CD14-positive monocyte (primary cell): Measurements from ENCODE around the gene HERPUD1. TPM values are rescaled to one million over a fixed set of nuclear protein-coding genes. Genes with fewer than 3 reads are reported as not detected.

Experiments used
- DNase-seq, 3 donors: peaks; one replicate each; pipeline ENCODE4 v3.0.0-alpha.2; 2011 to 2022
- H2AFZ ChIP-seq: 2 replicates; pipeline ENCODE4 v1.6.0; 2012; ENCODE audit warnings: mild to moderate bottlenecking, low read depth, low read length, inconsistent platforms; ENCODE audit not compliant: insufficient read depth, poor library complexity, severe bottlenecking
- H3K27ac ChIP-seq, 2 donors: 1 replicate in 1 of 2; 2 replicates in 1 of 2; pipeline ENCODE4 v1.5.1; 2012 to 2013; ENCODE audit warnings: low read length in 2 of 2, control low read depth in 1 of 2, inconsistent platforms in 1 of 2, low read depth in 1 of 2, mild to moderate bottlenecking in 1 of 2
- H3K27me3 ChIP-seq, 2 donors: one replicate each; pipeline versions ENCODE4 v1.6.0 to v1.6.1; 2011 to 2013; ENCODE audit warnings: low read length in 2 of 2; ENCODE audit not compliant: control insufficient read depth in 2 of 2, insufficient read depth in 2 of 2
- H3K36me3 ChIP-seq, 2 donors: replicated peaks in 1 of 2; 1 replicate in 1 of 2; 2 replicates in 1 of 2; pipeline versions ENCODE4 v1.5.1 to v1.6.1; 2012 to 2013; ENCODE audit warnings: low read length in 2 of 2, control low read depth in 1 of 2, inconsistent platforms in 1 of 2, mild to moderate bottlenecking in 1 of 2; ENCODE audit not compliant: insufficient read depth in 2 of 2, control insufficient read depth in 1 of 2
- H3K4me1 ChIP-seq, 2 donors: 1 replicate in 1 of 2; 2 replicates in 1 of 2; pipeline versions ENCODE4 v1.5.1 to v1.6.1; 2012 to 2013; ENCODE audit warnings: low read length in 2 of 2, control low read depth in 1 of 2, inconsistent platforms in 1 of 2, mild to moderate bottlenecking in 1 of 2, moderate library complexity in 1 of 2; ENCODE audit not compliant: insufficient read depth in 2 of 2, control insufficient read depth in 1 of 2
- H3K4me2 ChIP-seq: replicated peaks from 2 replicates; pipeline ENCODE3; 2012; ENCODE audit warnings: low read length, moderate library complexity, mild to moderate bottlenecking; ENCODE audit not compliant: poor library complexity, severe bottlenecking; ENCODE audit errors: extremely low read depth
- H3K4me3 ChIP-seq, 3 experiments: fragments of 200-600 bp in 1 of 3; sonication (generic) in 1 of 3; replicated peaks in 1 of 3; 1 replicate in 2 of 3; 2 replicates in 1 of 3; pipeline ENCODE4 v1.5.1; 2011 to 2013; ENCODE audit warnings: low read length in 3 of 3, mild to moderate bottlenecking in 3 of 3, control low read depth in 2 of 3, low read depth in 2 of 3, inconsistent platforms in 1 of 3, moderate library complexity in 1 of 3
- H3K79me2 ChIP-seq: 2 replicates; pipeline ENCODE4 v1.6.0; 2012; ENCODE audit warnings: mild to moderate bottlenecking, control low read depth, inconsistent platforms, low read length, moderate library complexity; ENCODE audit not compliant: insufficient read depth
- H3K9ac ChIP-seq: 2 replicates; pipeline ENCODE4 v1.6.0; 2017; ENCODE audit warnings: low read length, mild to moderate bottlenecking; ENCODE audit not compliant: insufficient read depth, poor library complexity, severe bottlenecking
- H3K9me3 ChIP-seq, 2 donors: replicated peaks in 1 of 2; 1 replicate in 1 of 2; 2 replicates in 1 of 2; pipeline versions ENCODE4 v1.5.1 to v1.6.1; 2012 to 2013; ENCODE audit warnings: low read length in 2 of 2, control low read depth in 1 of 2; ENCODE audit not compliant: control insufficient read depth in 1 of 2, insufficient read depth in 1 of 2
- H4K20me1 ChIP-seq: 2 replicates; pipeline ENCODE4 v1.6.0; 2012; ENCODE audit warnings: mild to moderate bottlenecking, low read length, control low read depth, moderate library complexity; ENCODE audit not compliant: insufficient read depth
- H3K27ac Mint-ChIP-seq, 7 donors: one replicate each; pipeline ENCODE4 v1.8.0; 2020; ENCODE audit warnings: mild to moderate bottlenecking in 7 of 7, mixed read lengths in 7 of 7, moderate library complexity in 6 of 7, inconsistent platforms in 2 of 7
- H3K27me3 Mint-ChIP-seq, 3 donors: one replicate each; pipeline ENCODE4 v1.8.0; 2021 to 2022; ENCODE audit warnings: low read depth in 3 of 3, mild to moderate bottlenecking in 3 of 3, mixed read lengths in 3 of 3, moderate library complexity in 3 of 3, inconsistent platforms in 1 of 3
- H3K36me3 Mint-ChIP-seq, 2 donors: one replicate each; pipeline ENCODE4 v1.8.0; 2020; ENCODE audit warnings: mixed read lengths in 2 of 2, inconsistent platforms in 1 of 2, mild to moderate bottlenecking in 1 of 2
- H3K4me1 Mint-ChIP-seq: one replicate; pipeline ENCODE4 v1.8.0; 2020; ENCODE audit warnings: mild to moderate bottlenecking, mixed read lengths
- H3K4me3 Mint-ChIP-seq, 2 donors: one replicate each; pipeline ENCODE4 v1.8.0; 2020; ENCODE audit warnings: mild to moderate bottlenecking in 2 of 2, mixed read lengths in 2 of 2, moderate library complexity in 1 of 2
- H3K9me3 Mint-ChIP-seq, 7 donors: one replicate each; pipeline ENCODE4 v1.8.0; 2020 to 2022; ENCODE audit warnings: mixed read lengths in 7 of 7, mild to moderate bottlenecking in 6 of 7, moderate library complexity in 6 of 7, inconsistent platforms in 2 of 7
- CTCF ChIP-seq: fragments of 200-600 bp; IDR thresholded peaks from one replicate; pipeline ENCODE4 v1.8.0; 2022; ENCODE audit warnings: antibody characterized with exemption, mild to moderate bottlenecking
- WGBS: methylation state at CpG from one replicate; pipeline ENCODE4 v1.1.5; 2013; ENCODE audit warnings: missing lambda C conversion rate; ENCODE audit not compliant: insufficient coverage; 5-methylcytosine and 5-hydroxymethylcytosine counted together
- intact Hi-C, 2 donors: fragments of 100-400 bp; cut with micrococcal nuclease; formaldehyde crosslinking; loops; one replicate each; pipeline versions ENCODE4 v1.15.0 to v1.15.1; 2023
- polyA plus RNA-seq, 3 donors: library from polyadenylated mRNA; depleted of rRNA in 1 of 3; unstranded in 2 of 3; stranded (reverse) in 1 of 3; fragments of 300-500 nt in 2 of 3; fragments of >200 nt in 1 of 3; fragmentation: Illumina TruSeq in 2 of 3; gene quantifications; 1 replicate in 2 of 3; 2 replicates in 1 of 3; pipeline ENCODE4 v1.2.3, GENCODE V29; 2012 to 2021

HERPUD1 gene
- polyA plus RNA-seq, 3 donors = 179 to 454 (median 186) TPM

GRCh38 chr16:56950881-56951771 lies 19.2 kb downstream of the HERPUD1 start:
- Mint-ChIP-seq H3K36me3 (peaks cover 12 to 20% of the 10 kb centered on the region in 2 donors), H3K9me3 (no peaks in the 10 kb centered on the region), H3K4me1 (peaks cover 26% of the 10 kb centered on the region), H3K4me3 (peak overlapping the region; percentile 25 to 82), H3K27me3 (peaks cover 0 to 4% (median 3%) of the 10 kb centered on the region in 3 donors), H3K27ac (peak overlapping the region; percentile 57 to 93 (median 84))
- Histone ChIP-seq H3K4me2 (peak overlapping the region; percentile 50), H3K9ac (peak overlapping the region; percentile 31), H3K27me3 (no peaks in the 10 kb centered on the region), H3K9me3 (no peaks in the 10 kb centered on the region), H2AFZ (peak overlapping the region; percentile 23), H3K4me1 (peaks cover 23% of the 10 kb centered on the region in 2 donors), H3K4me3 (peak overlapping the region in 1 of 3 experiments; percentile 31), H3K79me2 (no peaks in the 10 kb centered on the region), H3K27ac (peak overlapping the region; percentile 32 to 71), H3K36me3 (peaks cover 4 to 18% of the 10 kb centered on the region in 2 donors), H4K20me1 (peaks cover 30% of the 10 kb centered on the region)
- 50% methylated on average over 13 of the region's 15 CpGs for WGBS
- intact Hi-C loops = no loop called here
- peak; percentile 39 for TF ChIP-seq CTCF
- peak; percentile 73 to 85 (median 83) for DNase-seq

GRCh38 chr16:56953006-56953405 lies 21.1 kb downstream of the HERPUD1 start:
- intact Hi-C loops = no loop called here
- Mint-ChIP-seq H3K4me3 (no peak overlapping the region), H3K27ac (peak overlapping the region in 3 of 7 donors; percentile 23 to 50 (median 30)), H3K4me1 (peaks cover 25% of the 10 kb centered on the region), H3K27me3 (peaks cover 0 to 5% (median 0%) of the 10 kb centered on the region in 3 donors), H3K9me3 (no peaks in the 10 kb centered on the region), H3K36me3 (peaks cover 5 to 8% of the 10 kb centered on the region in 2 donors)
- H4K20me1 ChIP-seq = peaks cover 11% of the 10 kb centered on the region
- H3K27me3 ChIP-seq = no peaks in the 10 kb centered on the region
- no peak overlapping the region for H3K4me2 ChIP-seq
- H3K27ac ChIP-seq = no peak overlapping the region
- 75% methylated on average over 6 of the region's 6 CpGs for WGBS
- no peaks in the 10 kb centered on the region for H3K9me3 ChIP-seq
- TF ChIP-seq CTCF = no peak
- no peak overlapping the region for H2AFZ ChIP-seq
- no peak overlapping the region for H3K4me3 ChIP-seq
- H3K4me1 ChIP-seq = peaks cover 23% of the 10 kb centered on the region in 2 donors
- no peaks in the 10 kb centered on the region for H3K79me2 ChIP-seq
- no peak for DNase-seq
- peaks cover 0 to 6% of the 10 kb centered on the region in 2 donors for H3K36me3 ChIP-seq
- H3K9ac ChIP-seq = no peak overlapping the region
